Parathyroid adenoma (tissue), 2 donors: ENCODE measurements around the gene FRRS1L.

Source experiments
- H2AFZ ChIP-seq: fragments of 300-600 bp; sonication (generic); one replicate; pipeline ENCODE4 v1.7.0; 2017; ENCODE audit warnings: antibody characterized with exemption, mild to moderate bottlenecking
- H3K27ac ChIP-seq: fragments of 300-600 bp; sonication (generic); one replicate; pipeline ENCODE4 v1.7.0; 2017
- H3K27me3 ChIP-seq: fragments of 300-600 bp; sonication (generic); one replicate; pipeline ENCODE4 v1.7.0; 2017; ENCODE audit warnings: low read length; ENCODE audit not compliant: control insufficient read depth, insufficient read depth
- H3K36me3 ChIP-seq: fragments of 300-600 bp; sonication (generic); one replicate; pipeline ENCODE4 v1.7.0; 2017; ENCODE audit warnings: low read length; ENCODE audit not compliant: control insufficient read depth, insufficient read depth
- H3K4me1 ChIP-seq: fragments of 300-600 bp; sonication (generic); one replicate; pipeline ENCODE4 v1.7.0; 2017; ENCODE audit warnings: control low read depth
- H3K4me2 ChIP-seq: fragments of 300-600 bp; sonication (generic); one replicate; pipeline ENCODE4 v1.7.0; 2017; ENCODE audit warnings: low read length
- H3K4me3 ChIP-seq: fragments of 300-600 bp; sonication (generic); one replicate; pipeline ENCODE4 v1.7.0; 2017; ENCODE audit warnings: low read depth, low read length
- H3K79me2 ChIP-seq: fragments of 300-600 bp; sonication (generic); one replicate; pipeline ENCODE4 v1.7.0; 2017; ENCODE audit warnings: control low read depth
- H3K9ac ChIP-seq: fragments of 300-600 bp; sonication (generic); one replicate; pipeline ENCODE4 v1.7.0; 2017; ENCODE audit warnings: mild to moderate bottlenecking
- H3K9me3 ChIP-seq: fragments of 300-600 bp; sonication (generic); one replicate; pipeline ENCODE4 v1.7.0; 2017; ENCODE audit warnings: low read length; ENCODE audit not compliant: control insufficient read depth
- TF ChIP-seq, protein P1 (sequence below): fragments of 300-600 bp; sonication (generic); IDR thresholded peaks from one replicate; pipeline ENCODE4 v1.7.0; 2017; ENCODE audit warnings: antibody characterized with exemption, mild to moderate bottlenecking
- donor health status: primary hyperparathyroidism.

Gene FRRS1L

DNA sequence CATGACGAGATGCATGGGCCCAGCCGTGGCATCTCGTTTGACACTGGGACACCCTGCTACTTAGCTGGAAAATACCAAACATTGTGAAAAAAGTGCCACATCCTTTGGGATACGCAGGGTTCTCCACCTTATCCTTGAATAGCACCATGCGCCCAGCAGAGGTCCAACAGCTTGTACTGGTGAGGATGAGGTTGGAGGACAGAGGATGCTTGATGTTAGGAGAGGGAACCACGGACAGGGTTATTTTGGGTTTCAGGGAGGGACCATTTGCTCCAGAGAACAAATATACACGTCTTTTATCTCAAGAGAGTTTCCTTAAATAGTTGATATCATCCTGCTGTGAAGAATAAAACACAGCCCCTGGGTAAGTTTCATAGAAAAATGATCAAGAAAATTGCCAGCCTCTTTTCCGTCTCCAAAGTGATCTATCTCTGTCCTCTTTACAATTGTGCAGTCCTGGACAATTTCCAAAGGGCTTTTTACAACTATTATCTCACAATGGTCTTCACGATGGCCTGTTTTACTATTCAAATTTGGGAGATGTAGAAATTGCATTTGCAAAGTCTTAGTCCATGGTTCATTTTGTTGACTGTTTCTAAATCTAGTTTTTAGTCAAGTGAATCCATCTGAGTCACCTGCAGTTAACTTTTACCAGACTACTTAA lies 19.9 kb upstream of the FRRS1L start:
- Histone ChIP-seq H3K4me2 (no peak overlapping the region), H3K79me2 (no peaks in the 10 kb centered on the region), H2AFZ (no peak overlapping the region), H3K4me1 (no peaks in the 10 kb centered on the region), H3K9ac (no peak overlapping the region), H3K9me3 (no peaks in the 10 kb centered on the region), H3K36me3 (no peaks in the 10 kb centered on the region), H3K27me3 (no peaks in the 10 kb centered on the region), H3K27ac (no peak overlapping the region), H3K4me3 (no peak overlapping the region)
- TF ChIP-seq, protein P1, sequence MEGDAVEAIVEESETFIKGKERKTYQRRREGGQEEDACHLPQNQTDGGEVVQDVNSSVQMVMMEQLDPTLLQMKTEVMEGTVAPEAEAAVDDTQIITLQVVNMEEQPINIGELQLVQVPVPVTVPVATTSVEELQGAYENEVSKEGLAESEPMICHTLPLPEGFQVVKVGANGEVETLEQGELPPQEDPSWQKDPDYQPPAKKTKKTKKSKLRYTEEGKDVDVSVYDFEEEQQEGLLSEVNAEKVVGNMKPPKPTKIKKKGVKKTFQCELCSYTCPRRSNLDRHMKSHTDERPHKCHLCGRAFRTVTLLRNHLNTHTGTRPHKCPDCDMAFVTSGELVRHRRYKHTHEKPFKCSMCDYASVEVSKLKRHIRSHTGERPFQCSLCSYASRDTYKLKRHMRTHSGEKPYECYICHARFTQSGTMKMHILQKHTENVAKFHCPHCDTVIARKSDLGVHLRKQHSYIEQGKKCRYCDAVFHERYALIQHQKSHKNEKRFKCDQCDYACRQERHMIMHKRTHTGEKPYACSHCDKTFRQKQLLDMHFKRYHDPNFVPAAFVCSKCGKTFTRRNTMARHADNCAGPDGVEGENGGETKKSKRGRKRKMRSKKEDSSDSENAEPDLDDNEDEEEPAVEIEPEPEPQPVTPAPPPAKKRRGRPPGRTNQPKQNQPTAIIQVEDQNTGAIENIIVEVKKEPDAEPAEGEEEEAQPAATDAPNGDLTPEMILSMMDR, result no peak

DNA sequence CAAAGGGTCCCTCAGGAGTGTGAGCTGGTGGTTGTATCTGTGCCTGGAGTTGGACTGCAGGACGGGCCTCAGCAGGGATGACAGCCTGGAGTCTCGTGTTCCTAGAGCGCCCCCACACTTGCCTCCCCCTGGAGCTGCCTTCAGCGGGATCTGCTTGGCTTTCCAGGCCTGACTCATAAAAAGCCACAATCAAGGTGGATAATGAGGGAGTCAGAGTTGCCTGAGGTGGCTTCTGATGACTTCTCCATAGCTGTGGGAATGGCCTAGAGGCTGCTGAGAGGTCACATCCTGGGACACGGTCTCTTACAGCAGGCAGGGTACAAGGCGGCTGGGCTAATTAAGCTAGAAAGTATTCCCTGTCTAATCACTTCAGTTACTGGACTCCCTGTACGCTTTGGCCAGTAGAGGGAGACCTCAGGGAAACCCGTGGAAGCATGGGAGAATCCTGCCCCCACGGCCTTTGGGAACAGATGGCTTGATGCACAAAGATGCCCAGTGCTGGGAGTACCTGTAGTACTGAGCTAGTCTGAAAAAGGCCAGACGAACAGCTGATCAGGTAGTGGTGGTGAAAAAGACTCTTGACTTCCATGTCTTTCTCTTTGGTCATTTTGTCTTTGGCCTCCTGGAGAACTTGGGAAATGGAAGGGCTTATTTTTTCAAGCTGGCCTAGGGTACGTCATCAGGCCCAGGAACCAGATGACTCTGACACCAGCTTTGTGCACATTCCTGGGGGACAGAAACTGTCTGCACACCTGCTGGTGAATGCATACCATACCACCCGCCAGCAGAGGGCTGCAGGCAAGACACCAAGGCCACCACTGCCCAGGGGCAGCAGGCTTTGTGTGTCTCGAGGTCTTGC lies 16.1 kb upstream of the FRRS1L start:
- Histone ChIP-seq H3K36me3 (no peaks in the 10 kb centered on the region), H2AFZ (no peak overlapping the region), H3K4me2 (no peak overlapping the region), H3K9ac (no peak overlapping the region), H3K4me1 (no peaks in the 10 kb centered on the region), H3K27me3 (no peaks in the 10 kb centered on the region), H3K79me2 (no peaks in the 10 kb centered on the region), H3K4me3 (no peak overlapping the region), H3K9me3 (no peaks in the 10 kb centered on the region), H3K27ac (no peak overlapping the region)
- TF ChIP-seq, protein P1, result peak; percentile 11

DNA sequence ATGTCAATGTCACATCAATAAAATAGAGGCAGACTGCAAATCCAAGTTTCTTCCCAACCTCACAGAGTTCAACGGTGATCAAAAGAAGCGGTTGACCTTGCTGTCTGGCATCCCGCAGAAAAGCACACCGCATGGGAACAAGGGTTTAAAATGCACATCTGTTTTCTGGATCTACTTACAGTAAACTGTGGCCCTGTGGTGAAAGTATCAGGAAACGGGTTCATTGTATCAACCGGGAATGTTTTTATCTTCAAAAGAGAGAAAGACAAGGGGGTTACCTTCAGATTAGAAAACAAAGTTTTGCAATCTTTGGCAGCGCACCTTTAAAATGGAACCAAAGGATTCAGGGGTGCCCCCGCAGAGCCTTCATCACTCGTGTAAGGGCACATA lies 15.5 kb upstream of the FRRS1L start:
- Histone ChIP-seq H3K9me3 (no peaks in the 10 kb centered on the region), H3K79me2 (no peaks in the 10 kb centered on the region), H3K4me2 (no peak overlapping the region), H3K27me3 (no peaks in the 10 kb centered on the region), H3K4me3 (no peak overlapping the region), H2AFZ (no peak overlapping the region), H3K9ac (no peak overlapping the region), H3K36me3 (no peaks in the 10 kb centered on the region), H3K27ac (no peak overlapping the region), H3K4me1 (no peaks in the 10 kb centered on the region)
- TF ChIP-seq, protein P1, result no peak

DNA sequence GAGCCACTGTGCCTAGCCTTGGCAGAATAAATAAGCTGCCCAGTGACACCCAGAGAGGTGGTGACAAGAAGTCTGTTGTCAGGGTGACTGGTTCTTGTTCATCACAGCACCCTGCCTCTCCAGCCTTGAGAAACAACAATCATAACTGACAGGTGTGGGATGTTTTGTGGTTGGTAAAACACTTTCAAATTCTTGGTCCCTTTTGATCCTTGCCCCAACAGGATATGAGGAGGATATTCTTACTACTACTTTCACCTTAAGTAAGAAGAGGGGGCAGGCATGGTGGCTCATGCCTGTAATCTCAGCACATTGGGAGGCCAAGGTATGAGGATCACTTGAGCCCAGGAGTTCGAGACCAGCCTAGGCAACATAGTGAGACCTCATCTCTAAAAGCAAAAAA lies 14.2 kb upstream of the FRRS1L start:
- TF ChIP-seq, protein P1, result no peak

More for the DNA sequence above, 14.2 kb upstream of the FRRS1L start:
- no peak overlapping the region for H2AFZ ChIP-seq
- H3K27ac ChIP-seq, result no peak overlapping the region
- no peaks in the 10 kb centered on the region for H3K79me2 ChIP-seq
- H3K27me3 ChIP-seq, result no peaks in the 10 kb centered on the region
- H3K36me3 ChIP-seq, result no peaks in the 10 kb centered on the region
- H3K4me1 ChIP-seq, result no peaks in the 10 kb centered on the region
- H3K9ac ChIP-seq, result no peak overlapping the region
- no peak overlapping the region for H3K4me3 ChIP-seq
- no peaks in the 10 kb centered on the region for H3K9me3 ChIP-seq
- H3K4me2 ChIP-seq, result no peak overlapping the region
